Astrocyte of the spinal cord (primary cell): ENCODE data around the gene PLEKHJ1.
A peak's percentile ranks its signal among the peaks of the same experiment; 100 is the strongest.

Experiments used
- DNase-seq: peaks from one replicate; pipeline ENCODE4 v3.0.0; 2011; ENCODE audit warnings: low read depth, low spot score
- H3K4me3 ChIP-seq: 2 replicates; pipeline ENCODE4 v1.5.1; 2011; ENCODE audit warnings: low read depth, mild to moderate bottlenecking, low read length, moderate library complexity
- in situ Hi-C: cut with HindIII; loops from 2 replicates; pipeline ENCODE4 v1.10.0; 2017; ENCODE audit warnings: low sequenced_read_pairs
- TF ChIP-seq, protein P1 (sequence below): IDR thresholded peaks from 2 replicates; pipeline ENCODE4 v1.5.1; 2012; ENCODE audit warnings: low read depth, mild to moderate bottlenecking, low read length, inconsistent platforms

The PLEKHJ1 gene

GRCh38 chr19:2255982-2256685, 20.0 kb upstream of the PLEKHJ1 start, which contains the start of gene JSRP1:
Gene JSRP1, minus strand, starts transcription at chr19:2256417. Its CDS starts 1,103 bp downstream, at chr19:2255314.
- no peak within 1 kb of the TSS for H3K4me3 ChIP-seq
- TF ChIP-seq, protein P1, sequence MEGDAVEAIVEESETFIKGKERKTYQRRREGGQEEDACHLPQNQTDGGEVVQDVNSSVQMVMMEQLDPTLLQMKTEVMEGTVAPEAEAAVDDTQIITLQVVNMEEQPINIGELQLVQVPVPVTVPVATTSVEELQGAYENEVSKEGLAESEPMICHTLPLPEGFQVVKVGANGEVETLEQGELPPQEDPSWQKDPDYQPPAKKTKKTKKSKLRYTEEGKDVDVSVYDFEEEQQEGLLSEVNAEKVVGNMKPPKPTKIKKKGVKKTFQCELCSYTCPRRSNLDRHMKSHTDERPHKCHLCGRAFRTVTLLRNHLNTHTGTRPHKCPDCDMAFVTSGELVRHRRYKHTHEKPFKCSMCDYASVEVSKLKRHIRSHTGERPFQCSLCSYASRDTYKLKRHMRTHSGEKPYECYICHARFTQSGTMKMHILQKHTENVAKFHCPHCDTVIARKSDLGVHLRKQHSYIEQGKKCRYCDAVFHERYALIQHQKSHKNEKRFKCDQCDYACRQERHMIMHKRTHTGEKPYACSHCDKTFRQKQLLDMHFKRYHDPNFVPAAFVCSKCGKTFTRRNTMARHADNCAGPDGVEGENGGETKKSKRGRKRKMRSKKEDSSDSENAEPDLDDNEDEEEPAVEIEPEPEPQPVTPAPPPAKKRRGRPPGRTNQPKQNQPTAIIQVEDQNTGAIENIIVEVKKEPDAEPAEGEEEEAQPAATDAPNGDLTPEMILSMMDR, result no peak
- no peak for DNase-seq
- in situ Hi-C loops, result no loop called here

DNA sequence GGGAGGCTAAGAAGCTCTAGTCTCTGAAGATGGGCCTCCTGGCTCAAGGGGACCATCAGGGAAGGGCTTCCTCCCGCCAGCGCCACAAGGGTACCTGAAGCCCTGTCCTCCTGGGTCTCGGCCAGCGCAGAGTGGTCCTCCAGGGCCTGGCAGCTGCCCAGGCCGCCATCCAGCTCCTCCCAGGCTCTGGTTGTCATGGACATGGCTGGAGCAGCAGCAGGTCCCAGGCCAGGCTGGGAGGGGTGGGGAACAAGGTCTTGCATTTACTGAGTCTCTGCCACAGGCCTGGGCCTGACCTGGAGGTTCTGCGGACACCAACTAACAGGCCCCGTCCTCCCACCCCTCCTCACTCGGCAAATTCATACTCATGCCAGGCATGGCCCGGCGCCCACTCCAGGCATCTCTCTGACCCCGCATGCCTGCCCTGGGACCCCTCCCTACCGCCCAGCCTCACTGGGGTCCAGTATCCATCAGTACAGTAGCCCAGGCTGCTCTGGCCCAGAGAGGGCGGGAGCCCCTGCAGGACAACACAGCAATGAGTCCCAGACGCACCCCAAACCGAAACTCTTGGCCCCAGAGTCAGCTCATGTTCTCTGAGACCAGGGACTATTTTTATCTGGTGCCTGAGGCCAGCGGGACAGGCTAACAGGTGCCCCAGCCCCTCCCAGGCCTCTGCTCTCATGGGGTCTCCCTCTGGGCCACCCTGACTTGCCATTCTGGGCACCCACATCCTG, 19.1 kb upstream of the PLEKHJ1 start:
- no peak for DNase-seq
- no peak overlapping the region for H3K4me3 ChIP-seq
- TF ChIP-seq, protein P1, result no peak
- in situ Hi-C loops, result no loop called here

DNA sequence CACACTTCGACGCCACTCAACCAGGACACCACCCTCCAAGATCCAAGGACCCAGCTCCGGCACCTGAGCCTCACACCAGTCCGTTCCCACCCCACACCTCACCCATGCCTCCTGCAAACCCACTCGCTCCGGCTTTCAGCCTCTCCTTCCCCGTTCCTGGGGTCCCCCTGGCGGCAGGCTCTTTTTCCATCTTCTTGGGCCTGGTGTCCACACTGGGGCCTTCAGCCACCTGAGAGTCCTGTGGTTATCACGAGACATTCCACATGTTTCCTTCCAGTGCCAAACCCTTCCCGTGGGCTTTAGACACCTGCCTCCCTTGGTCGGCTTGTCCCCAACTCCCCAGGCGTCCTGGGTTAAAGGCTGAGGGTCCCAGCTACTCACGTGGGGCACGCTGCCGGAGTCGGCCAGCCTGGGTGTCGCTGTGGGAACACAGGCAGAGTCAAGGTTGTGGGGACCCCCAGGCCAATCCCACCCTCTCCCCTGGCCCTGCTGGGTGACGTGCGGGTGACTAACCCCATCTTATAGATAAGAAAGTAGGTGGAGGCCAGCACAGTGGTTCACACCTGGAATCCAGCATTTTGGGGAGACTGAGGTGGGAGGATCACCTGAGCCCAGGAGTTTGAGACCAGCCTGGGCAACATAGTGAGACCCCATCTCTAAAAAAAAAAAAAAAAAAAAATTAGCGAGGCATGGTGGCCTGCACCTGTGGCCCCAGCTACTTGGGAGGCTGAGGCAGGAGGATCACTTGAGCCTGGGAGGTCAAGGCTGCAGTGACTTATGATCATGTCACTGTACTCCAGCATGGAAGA, 18.1 kb upstream of the PLEKHJ1 start:
- DNase-seq, result no peak
- H3K4me3 ChIP-seq, result no peak overlapping the region
- in situ Hi-C loops, result no loop called here
- TF ChIP-seq, protein P1, result peak; percentile 68

DNA sequence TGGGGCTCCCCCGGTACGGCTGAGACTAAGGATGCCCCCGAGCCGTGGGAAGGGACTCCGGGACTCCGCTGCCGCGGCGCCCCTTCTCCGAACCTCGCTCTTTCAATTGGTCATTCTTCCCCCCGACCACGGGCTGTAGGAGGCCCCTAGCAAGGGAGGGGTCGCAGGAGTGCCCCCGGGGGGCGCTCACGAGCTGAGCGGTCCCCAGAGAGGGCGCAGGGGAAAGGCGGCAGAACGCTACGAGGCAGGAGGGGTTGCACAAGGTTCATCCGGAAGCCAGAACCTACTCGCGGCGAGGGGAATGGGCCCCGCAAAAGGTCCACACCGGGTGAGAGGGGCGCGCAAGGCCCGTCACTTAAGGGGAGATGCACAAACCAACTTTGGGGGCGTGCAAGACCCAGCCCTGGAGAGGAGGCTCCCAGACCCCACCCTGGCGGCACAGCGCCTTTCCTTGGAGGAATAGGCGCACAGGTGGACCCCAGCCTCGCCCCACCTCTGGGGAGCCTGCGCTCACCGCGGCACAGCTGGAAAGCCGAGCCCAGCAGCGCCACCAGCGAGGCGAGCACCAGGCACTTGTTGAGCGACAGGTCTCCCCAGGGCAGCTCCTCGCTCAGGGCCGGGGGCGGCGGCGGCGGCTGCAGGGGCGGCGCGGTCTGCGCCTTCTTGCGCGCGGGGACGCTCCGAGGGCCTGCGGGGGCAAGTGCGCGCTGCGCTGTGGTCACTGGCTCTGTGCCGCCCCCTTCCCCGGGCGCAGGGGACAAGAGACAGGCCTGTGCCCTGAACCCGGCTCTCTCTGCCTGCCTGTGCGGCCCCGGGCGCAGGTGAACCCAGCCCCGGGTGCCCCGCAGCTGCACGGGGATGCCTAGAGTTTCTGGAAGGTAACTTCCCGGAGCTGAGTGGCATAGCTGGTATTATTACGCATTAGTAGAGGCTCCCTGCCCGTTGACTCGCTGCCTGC, 17.3 kb upstream of the PLEKHJ1 start:
- no peak overlapping the region for H3K4me3 ChIP-seq
- TF ChIP-seq, protein P1, result peak; percentile 30
- no peak for DNase-seq
- in situ Hi-C loops, result no loop called here

GRCh38 chr19:2252797-2253105, 16.6 kb upstream of the PLEKHJ1 start:
- TF ChIP-seq, protein P1, result no peak
- no peak overlapping the region for H3K4me3 ChIP-seq
- DNase-seq, result no peak
- in situ Hi-C loops, result no loop called here
